ENCODE data around the gene SEMA4A. TPM values are rescaled to one million over a fixed set of nuclear protein-coding genes. Genes with fewer than 3 reads are reported as not detected.

SEMA4A gene
- total RNA-seq, 4 donors from 2014 or later, result 3.1 to 8.2 (median 4.1) TPM; not detected in 1

- H3K4me3 ChIP-seq, result no peak overlapping the region
- H3K9me3 ChIP-seq, result no peaks in the 10 kb centered on the region
- no peaks in the 10 kb centered on the region for H3K36me3 ChIP-seq
- peaks cover 0 to 4% of the 10 kb centered on the region in 2 donors for H3K4me1 ChIP-seq
- no peak overlapping the region for H3K27ac ChIP-seq
- intact Hi-C loops (cut with DNase I; ENCODE audit: low total_unique reads), result no loop called here
- no peak for DNase-seq
- TF ChIP-seq CTCF (IDR thresholded peaks at IDR 0.05) (no peak), POLR2A (IDR thresholded peaks at IDR 0.05) (no peak)
- no peaks in the 10 kb centered on the region for H3K27me3 ChIP-seq
Observed at GRCh38 chr1:156157966-156158365, 4.6 kb downstream of the SEMA4A start.

- no peak for DNase-seq
- intact Hi-C loops (cut with DNase I; ENCODE audit: low total_unique reads), result no loop called here
- no peaks in the 10 kb centered on the region for H3K27me3 ChIP-seq
- no peaks in the 10 kb centered on the region for H3K36me3 ChIP-seq
- H3K4me1 ChIP-seq, result peaks cover 0 to 4% of the 10 kb centered on the region in 2 donors
- peak overlapping the region; percentile 83 to 86 for H3K27ac ChIP-seq
- TF ChIP-seq POLR2A (IDR thresholded peaks at IDR 0.05), result no peak
- TF ChIP-seq CTCF (IDR thresholded peaks at IDR 0.05), result no peak
- H3K9me3 ChIP-seq, result no peaks in the 10 kb centered on the region
- H3K4me3 ChIP-seq, result peak overlapping the region in 1 of 2 donors; percentile 48
Observed at GRCh38 chr1:156160000-156160742, 6.8 kb downstream of the SEMA4A start.

- intact Hi-C loops (cut with DNase I; ENCODE audit: low total_unique reads), result no loop called here
- H3K27me3 ChIP-seq, result no peaks in the 10 kb centered on the region
- H3K4me1 ChIP-seq, result peaks cover 0 to 4% of the 10 kb centered on the region in 2 donors
- H3K4me3 ChIP-seq, result peak overlapping the region; percentile 21 to 48
- H3K36me3 ChIP-seq, result no peaks in the 10 kb centered on the region
- DNase-seq, result peak; percentile 85 to 92
- H3K9me3 ChIP-seq, result no peaks in the 10 kb centered on the region
- H3K27ac ChIP-seq, result peak overlapping the region; percentile 83 to 86
- TF ChIP-seq CTCF (IDR thresholded peaks at IDR 0.05) (no peak), POLR2A (IDR thresholded peaks at IDR 0.05) (no peak)
Observed at GRCh38 chr1:156160743-156161171, 7.4 kb downstream of the SEMA4A start.

GRCh38 chr1:156162430-156163037 lies 9.1 kb downstream of the SEMA4A start:
- Histone ChIP-seq H3K4me3 (no peak overlapping the region), H3K27ac (no peak overlapping the region), H3K4me1 (peaks cover 0 to 4% of the 10 kb centered on the region in 2 donors), H3K9me3 (no peaks in the 10 kb centered on the region), H3K36me3 (no peaks in the 10 kb centered on the region), H3K27me3 (no peaks in the 10 kb centered on the region)
- DNase-seq, result no peak
- TF ChIP-seq POLR2A (IDR thresholded peaks at IDR 0.05) (no peak), CTCF (IDR thresholded peaks at IDR 0.05) (no peak)
- intact Hi-C loops (cut with DNase I; ENCODE audit: low total_unique reads), result no loop called here

- Histone ChIP-seq H3K4me1 (peaks cover 0 to 4% of the 10 kb centered on the region in 2 donors), H3K4me3 (no peak overlapping the region), H3K9me3 (no peaks in the 10 kb centered on the region), H3K27me3 (no peaks in the 10 kb centered on the region), H3K36me3 (no peaks in the 10 kb centered on the region), H3K27ac (no peak overlapping the region)
- intact Hi-C loops (cut with DNase I; ENCODE audit: low total_unique reads), result no loop called here
- TF ChIP-seq CTCF (IDR thresholded peaks at IDR 0.05) (no peak), POLR2A (IDR thresholded peaks at IDR 0.05) (no peak)
- no peak for DNase-seq
Observed at GRCh38 chr1:156163712-156164111, 10.3 kb downstream of the SEMA4A start.

Measured in uterus (tissue), 4 donors.